ENCODE data around the gene IL20. TPM values are rescaled to one million over a fixed set of nuclear protein-coding genes. Genes with fewer than 3 reads are reported as not detected.
A peak's percentile ranks its signal among the peaks of the same experiment; 100 is the strongest.

The IL20 gene
- total and polyA plus RNA-seq, 4 donors: 0.11 to 0.12 TPM; not detected in 2

DNA sequence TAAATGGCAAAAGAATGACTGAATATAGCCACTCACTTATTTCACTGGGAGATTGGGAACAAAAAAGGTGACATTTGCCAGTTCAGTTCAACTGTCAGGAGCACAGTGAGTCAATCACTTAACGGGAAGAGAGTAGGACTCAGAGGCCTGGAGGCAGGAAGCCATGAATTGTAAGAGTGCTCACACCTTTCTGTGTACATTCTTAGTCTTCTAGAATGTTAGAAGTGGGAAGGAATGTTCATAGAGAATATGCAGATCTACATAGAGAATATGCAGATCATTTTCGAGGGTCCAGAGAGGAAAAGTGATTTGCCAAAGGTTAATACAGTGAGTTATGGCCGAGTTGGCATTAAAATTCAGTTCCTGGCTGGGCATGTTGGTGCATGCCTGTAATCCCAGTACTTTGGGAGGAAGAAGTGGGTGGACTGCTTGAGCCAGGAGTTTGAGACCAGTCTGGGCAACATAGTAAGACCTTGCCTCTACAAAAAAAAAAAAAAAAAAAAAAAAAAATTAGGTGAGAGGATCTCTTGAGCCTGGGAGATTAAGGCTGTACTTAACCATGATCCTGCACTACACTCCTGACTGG is 8.3 kb downstream of the IL20 start:
- DNase-seq (no peak), ATAC-seq (ENCODE audit: insufficient read depth, low FRiP score) (peak; percentile 62)
- Histone ChIP-seq H3K27ac (ENCODE audit: low read depth in 1 of 2, low read length in 1 of 2) (no peak overlapping the region), H3K4me3 (no peak overlapping the region), H3K9me3 (ENCODE audit: control insufficient read depth in 4 of 4, insufficient read depth in 3 of 4, low read length in 3 of 4) (peaks cover 1 to 13% (median 6%) of the 10 kb centered on the region in 4 donors), H3K9ac (ENCODE audit: insufficient read depth in 1 of 2, low read length in 2 of 2) (no peak overlapping the region), H3K27me3 (ENCODE audit: control insufficient read depth in 3 of 3, insufficient read depth in 3 of 3, low read length in 2 of 3) (no peaks in the 10 kb centered on the region), H3K4me1 (ENCODE audit: control insufficient read depth in 5 of 5, insufficient read depth in 5 of 5, low read length in 5 of 5) (no peaks in the 10 kb centered on the region), H3K36me3 (ENCODE audit: control insufficient read depth in 4 of 4, insufficient read depth in 4 of 4, low read length in 4 of 4) (no peaks in the 10 kb centered on the region)
- TF ChIP-seq, protein P1, sequence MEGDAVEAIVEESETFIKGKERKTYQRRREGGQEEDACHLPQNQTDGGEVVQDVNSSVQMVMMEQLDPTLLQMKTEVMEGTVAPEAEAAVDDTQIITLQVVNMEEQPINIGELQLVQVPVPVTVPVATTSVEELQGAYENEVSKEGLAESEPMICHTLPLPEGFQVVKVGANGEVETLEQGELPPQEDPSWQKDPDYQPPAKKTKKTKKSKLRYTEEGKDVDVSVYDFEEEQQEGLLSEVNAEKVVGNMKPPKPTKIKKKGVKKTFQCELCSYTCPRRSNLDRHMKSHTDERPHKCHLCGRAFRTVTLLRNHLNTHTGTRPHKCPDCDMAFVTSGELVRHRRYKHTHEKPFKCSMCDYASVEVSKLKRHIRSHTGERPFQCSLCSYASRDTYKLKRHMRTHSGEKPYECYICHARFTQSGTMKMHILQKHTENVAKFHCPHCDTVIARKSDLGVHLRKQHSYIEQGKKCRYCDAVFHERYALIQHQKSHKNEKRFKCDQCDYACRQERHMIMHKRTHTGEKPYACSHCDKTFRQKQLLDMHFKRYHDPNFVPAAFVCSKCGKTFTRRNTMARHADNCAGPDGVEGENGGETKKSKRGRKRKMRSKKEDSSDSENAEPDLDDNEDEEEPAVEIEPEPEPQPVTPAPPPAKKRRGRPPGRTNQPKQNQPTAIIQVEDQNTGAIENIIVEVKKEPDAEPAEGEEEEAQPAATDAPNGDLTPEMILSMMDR (IDR thresholded peaks at IDR 0.05; ENCODE audit: control extremely low read depth, extremely low read depth): no peak
- 68 to 89% methylated on average over 3 of the region's 3 CpGs for WGBS, 2 donors

DNA sequence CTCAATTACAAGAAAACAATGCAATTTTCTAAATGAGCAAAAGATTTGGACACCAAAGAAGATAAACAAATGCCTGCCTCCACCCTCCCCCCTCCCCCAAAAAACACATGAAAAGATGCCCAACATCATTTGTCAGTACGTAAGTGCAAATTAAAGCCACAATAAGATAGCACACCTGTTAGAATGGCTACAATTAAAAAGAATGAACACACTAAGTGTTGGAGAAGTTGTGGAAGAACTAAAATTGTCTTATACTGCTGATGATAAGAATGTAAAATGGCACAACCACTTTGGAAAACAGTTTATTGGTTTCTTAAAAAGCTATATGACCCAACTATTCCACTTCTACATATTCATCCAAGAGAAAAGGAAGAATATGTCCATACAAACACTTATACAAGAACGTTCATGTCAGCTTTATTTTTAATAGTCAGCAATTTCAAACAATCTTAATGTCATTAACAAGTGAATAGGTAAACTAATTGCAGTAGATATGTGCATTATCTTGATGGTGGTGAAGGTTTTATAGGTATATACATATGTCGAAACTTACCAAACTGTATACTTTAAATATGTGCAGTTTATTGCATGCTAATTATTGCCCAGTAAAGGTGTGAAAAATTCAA is 10.4 kb downstream of the IL20 start:
- Histone ChIP-seq H3K4me3 (no peak overlapping the region), H3K27ac (ENCODE audit: low read depth in 1 of 2, low read length in 1 of 2) (no peak overlapping the region), H3K4me1 (ENCODE audit: control insufficient read depth in 5 of 5, insufficient read depth in 5 of 5, low read length in 5 of 5) (no peaks in the 10 kb centered on the region), H3K9ac (ENCODE audit: insufficient read depth in 1 of 2, low read length in 2 of 2) (no peak overlapping the region), H3K9me3 (ENCODE audit: control insufficient read depth in 4 of 4, insufficient read depth in 3 of 4, low read length in 3 of 4) (peaks cover 1 to 13% (median 6%) of the 10 kb centered on the region in 4 donors), H3K36me3 (ENCODE audit: control insufficient read depth in 4 of 4, insufficient read depth in 4 of 4, low read length in 4 of 4) (no peaks in the 10 kb centered on the region), H3K27me3 (ENCODE audit: control insufficient read depth in 3 of 3, insufficient read depth in 3 of 3, low read length in 2 of 3) (no peaks in the 10 kb centered on the region)
- ATAC-seq (ENCODE audit: insufficient read depth, low FRiP score) (no peak), DNase-seq (no peak)
- 84 to 90% methylated on average over 3 of the region's 3 CpGs for WGBS, 2 donors
- TF ChIP-seq, protein P1 (IDR thresholded peaks at IDR 0.05; ENCODE audit: control extremely low read depth, extremely low read depth): no peak

DNA sequence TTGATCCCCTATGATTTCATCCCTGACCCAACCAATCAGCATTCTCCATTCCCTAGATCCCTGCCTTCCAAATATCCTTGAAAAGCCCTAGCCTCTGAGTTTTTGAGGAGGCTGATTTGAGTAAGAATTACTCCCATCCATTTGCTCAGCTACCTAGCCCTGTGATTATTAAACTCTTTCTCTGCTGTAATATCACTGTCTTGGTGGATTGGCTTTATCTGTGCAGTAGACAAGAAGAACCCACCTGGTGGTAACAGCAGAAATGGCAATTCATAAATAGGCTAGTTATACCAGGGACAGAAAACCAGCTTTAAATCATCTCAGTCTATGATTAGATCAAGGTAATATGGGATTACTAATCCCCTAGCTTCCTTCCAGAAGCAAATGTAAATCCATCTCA is 13.0 kb downstream of the IL20 start:
- DNase-seq: no peak
- Histone ChIP-seq H3K36me3 (ENCODE audit: control insufficient read depth in 4 of 4, insufficient read depth in 4 of 4, low read length in 4 of 4) (no peaks in the 10 kb centered on the region), H3K4me3 (no peak overlapping the region), H3K4me1 (ENCODE audit: control insufficient read depth in 5 of 5, insufficient read depth in 5 of 5, low read length in 5 of 5) (no peaks in the 10 kb centered on the region), H3K27ac (ENCODE audit: low read depth in 1 of 2, low read length in 1 of 2) (no peak overlapping the region), H3K9me3 (ENCODE audit: control insufficient read depth in 4 of 4, insufficient read depth in 3 of 4, low read length in 3 of 4) (peaks cover 1 to 13% (median 6%) of the 10 kb centered on the region in 4 donors), H3K9ac (ENCODE audit: insufficient read depth in 1 of 2, low read length in 2 of 2) (no peak overlapping the region), H3K27me3 (ENCODE audit: control insufficient read depth in 3 of 3, insufficient read depth in 3 of 3, low read length in 2 of 3) (no peaks in the 10 kb centered on the region)
- no peak for ATAC-seq (ENCODE audit: insufficient read depth, low FRiP score)
- TF ChIP-seq, protein P1 (IDR thresholded peaks at IDR 0.05; ENCODE audit: control extremely low read depth, extremely low read depth): no peak

All from lung (tissue), 12 donors.